GM19193 (cell line): ENCODE results near the gene NOL11.

Experiments
- POLR2A ChIP-seq: IDR thresholded peaks from 4 replicates; pipeline ENCODE4 v1.6.1; 2011; ENCODE audit not compliant: insufficient read depth, insufficient read length; ENCODE audit errors: extremely low read depth

NOL11 gene

DNA sequence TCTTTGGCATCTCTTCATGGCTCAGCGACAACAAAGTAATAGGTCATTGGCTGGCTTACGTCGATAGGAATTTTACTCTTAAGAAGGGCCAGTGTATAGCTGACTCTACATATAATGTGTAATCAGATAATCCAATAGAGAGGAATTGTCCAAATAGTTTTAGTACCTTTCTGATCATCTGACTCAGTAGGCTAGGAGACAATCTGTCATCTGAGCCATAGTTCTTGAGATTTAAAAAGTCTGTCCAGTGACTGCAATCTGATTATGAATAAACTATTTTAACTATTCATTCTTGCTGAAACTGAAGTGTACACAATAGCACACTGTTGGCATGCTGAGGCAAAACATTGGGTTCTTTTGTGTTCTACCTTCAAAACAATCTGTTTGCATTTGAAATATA, 21.4 kb upstream of the NOL11 start:
- TF ChIP-seq POLR2A, result no peak

DNA sequence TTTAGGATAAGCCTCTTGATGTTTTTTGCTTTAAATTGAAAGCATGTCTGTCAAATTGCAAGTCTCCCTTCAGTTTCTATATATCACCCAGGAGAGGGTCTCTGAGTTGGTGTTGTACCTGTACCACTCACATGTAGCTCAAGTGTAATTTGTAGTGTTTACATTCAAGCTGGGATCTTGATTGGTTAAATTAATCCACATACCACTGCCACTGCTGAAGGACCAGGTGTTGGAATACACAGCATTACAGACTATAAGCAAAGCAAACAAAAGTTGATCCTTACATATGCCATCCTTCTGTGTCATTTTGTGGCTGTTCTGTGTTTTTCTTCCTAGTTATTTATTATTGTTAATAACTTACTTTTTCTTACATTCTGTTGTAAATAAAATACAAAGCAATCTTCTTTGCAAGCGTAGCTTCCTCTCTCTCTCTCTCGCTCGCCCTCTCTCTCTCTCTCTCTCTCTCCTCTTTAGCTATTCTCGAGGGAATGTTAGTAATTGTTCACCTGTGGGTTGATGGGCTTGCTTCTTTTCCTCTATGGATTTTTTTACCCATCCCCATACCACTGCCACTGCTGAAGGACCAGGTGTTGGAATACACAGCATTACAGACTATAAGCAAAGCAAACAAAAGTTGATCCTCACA, 20.8 kb upstream of the NOL11 start:
- TF ChIP-seq POLR2A, result no peak

DNA sequence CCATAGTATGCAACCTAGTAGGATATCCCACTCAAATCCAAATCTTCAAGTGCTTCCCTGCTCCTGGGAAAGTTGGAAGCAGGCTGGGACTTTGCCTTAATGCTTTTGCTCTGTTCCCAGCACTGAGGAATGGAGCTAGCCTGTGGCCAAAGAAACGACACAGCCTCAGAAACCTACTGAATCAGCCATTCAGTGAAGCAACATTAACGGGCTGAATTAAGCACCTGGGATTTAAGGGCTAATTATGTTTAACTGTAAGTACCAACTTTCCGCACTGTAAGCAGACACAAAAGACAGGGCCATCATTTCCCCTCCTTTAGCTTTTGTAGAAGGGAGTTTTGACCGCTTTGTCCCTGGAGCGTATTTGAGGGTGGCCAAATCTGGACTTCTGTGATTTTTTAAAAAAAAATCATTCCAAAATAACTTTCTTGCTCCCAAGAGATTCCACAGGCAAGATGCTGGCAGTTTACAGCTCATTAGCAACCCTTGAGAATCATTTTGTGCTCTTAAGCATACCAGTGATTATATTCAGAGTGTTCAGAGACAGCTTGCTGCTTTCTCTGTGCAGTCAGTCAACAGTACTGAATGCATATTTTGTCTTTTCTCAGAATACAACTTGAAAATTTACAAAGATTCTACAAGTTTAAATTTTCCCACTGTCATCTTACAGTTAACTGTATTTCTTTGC, 17.6 kb upstream of the NOL11 start:
- TF ChIP-seq POLR2A, result no peak

DNA sequence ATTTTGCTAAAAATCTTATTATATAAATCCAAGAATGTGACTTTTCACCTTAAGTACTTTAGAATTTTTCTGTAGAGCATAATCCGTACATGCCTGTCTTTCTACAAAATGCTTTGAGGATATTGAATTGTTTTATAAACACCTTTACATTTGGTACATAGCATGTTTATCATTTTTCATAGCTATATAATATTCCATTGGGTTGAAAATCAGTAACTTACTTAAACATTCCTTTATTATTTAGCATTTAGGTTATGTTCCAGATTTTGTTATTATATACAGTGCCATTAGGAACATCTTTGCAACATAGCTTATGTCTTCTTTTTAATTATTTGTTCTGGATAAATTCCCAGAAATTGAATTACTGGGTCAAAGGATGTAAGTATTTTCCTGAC, 17.0 kb upstream of the NOL11 start:
- no peak for TF ChIP-seq POLR2A

DNA sequence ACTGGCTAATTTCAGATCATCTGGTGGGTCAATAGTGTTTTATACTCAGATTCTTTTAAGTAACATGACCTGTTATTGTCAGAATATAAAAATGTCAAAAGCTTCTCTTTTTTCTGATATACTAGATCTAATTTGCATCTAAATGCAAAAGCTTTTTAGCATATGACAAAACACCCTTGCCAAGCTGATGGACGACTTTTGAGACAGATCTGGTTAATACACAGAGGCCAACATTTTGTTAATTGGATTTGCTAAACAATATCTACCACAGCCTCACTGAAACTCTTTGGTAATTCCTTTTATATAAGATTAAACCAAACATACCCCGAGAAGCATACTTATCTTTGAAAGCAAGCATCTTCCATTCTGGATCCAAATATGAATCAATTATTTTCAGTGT, 10.3 kb upstream of the NOL11 start:
- no peak for TF ChIP-seq POLR2A

DNA sequence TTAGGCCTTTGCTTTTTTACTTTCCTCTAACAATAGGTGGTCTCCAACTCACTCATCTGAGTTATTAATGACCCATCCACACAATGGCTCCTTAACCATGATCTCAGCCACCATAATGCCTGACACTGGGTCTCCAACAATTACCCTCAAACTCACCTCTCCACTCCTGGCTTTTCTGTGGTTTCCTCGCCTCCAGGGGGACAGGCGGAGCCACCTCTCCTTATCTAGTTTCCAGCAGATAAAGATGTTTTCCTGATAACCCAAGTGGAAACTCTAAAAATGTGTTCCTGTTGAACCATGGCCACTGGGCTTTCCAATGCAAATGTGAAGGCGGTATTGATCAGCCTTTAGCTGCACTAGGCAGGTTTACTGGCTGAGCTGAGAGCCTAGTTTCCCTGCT, 9.4 kb upstream of the NOL11 start:
- TF ChIP-seq POLR2A, result no peak

DNA sequence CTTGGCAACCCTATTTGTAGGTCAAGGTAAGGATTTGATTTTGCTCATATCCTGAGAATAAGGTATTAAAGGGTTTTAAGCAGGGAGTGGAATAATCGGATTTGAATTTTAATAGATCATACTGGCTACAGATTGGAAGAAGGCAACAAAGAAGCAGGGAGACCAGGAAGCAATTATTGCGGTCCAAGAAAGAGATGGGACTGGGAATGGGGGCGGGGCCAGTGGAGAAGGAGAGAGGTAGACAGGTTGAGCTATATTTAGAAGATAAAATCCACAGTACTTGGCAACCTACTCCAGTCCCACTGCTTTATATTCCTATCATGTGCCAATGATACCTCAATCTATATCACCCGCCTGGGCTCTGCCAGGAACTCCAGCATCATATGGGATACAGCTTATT, 5.8 kb upstream of the NOL11 start:
- TF ChIP-seq POLR2A, result no peak

DNA sequence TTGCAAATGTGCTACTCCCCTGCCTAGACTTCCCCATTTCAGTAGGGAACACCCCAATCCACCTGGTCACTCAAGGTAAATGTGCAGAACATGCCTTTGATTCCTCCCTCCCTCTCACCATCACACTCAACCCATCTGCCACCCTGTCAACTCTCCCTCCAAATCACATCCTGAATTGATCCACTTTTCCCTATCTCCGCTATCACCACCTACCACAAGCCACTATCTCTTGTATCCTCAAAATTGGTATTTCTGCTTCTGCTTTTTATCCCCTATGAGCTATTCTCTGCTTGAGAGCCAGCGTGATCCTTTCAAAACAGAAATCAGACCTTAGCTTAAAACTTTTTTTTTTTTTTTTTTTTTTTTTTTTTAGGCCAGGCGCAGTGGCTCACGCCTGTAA, 5.4 kb upstream of the NOL11 start:
- TF ChIP-seq POLR2A, result no peak

DNA sequence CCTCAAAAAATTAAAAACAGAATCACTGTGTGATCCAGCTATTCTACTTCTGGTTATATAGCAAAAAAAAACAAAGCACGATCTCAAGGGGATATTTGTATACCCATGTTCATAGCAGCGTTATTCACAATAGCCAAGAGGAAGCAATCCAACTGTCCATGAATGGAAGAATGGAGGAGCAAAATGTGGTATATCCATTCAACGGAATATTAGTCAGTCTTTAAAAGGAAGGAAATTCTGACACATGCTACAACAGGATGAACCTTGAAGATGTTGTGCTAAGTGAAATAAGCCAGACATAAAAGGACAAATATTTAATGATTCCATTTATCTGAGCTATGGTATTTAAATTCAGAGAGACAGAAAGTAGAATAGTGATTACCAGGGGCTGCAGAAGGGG, 4.6 kb upstream of the NOL11 start:
- TF ChIP-seq POLR2A, result no peak

DNA sequence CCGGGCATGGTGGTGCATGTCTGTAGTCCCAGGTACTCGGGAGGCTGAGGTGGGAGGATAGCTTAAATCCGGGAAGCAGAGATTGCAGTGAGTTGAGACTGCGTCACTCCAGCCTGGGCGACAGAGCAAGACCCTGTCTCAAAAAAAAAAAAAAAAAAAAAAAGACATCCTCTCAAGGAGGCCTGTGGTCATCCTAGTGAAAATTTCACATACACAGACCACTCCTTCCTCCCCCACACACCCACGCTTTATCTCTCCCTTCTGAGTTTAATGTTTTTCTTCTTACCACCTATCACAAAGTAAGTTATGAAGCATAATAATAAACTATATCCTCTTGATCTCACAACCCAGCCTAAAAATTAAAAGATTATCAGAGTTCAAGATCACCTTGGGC, 1.3 kb upstream of the NOL11 start:
- TF ChIP-seq POLR2A, result no peak

DNA sequence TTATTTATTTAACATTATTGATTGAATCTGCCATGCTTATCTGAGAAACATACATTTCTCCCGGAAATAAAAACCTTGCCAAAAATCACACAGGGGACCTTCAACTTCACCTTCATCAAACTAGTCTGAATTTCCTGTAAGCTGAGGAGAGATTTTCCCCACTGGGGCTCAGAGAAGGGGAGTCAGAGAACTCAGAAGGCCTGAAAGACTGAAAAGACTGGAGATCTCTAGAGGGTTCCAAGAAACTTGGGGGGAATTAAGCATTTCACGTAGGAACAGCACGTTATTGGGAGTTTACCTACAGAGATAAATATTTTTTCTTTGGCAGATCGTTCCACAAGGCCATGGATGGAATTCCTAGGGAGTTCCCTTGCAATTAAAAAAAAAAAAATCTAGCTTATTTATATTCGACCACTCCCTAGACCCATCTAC, 528 bp upstream of the NOL11 start:
- TF ChIP-seq POLR2A, result no peak

DNA sequence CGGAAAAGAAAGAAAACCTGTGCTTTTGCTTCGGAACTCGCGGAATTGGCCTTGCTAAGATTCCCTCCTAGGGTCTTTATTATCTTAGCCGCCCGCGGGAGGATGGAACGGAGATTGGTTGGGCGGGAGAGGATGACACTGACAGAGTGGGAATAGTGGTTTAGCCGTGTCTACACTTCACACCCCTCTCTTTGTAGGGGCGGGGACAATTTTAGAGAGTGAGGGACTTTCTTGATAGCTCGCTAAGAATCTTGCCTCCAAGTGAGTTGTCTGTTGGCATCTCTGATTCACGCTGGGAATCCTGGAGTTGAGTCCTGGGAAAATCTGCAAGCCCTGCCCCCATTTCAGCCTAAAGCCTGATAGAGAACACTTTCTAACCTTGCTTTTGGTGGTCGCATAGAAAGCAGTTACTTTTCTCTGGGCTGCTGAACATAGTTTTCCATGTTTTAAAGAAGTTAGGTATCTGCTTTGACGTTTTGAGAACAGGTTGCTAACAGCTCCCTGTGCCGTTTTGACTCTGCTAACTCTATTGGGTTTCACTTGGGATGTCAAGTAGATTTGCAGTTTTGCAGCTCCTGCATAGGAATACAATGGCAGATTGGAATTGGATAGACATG, 697 bp downstream of the NOL11 start:
- no peak for TF ChIP-seq POLR2A

DNA sequence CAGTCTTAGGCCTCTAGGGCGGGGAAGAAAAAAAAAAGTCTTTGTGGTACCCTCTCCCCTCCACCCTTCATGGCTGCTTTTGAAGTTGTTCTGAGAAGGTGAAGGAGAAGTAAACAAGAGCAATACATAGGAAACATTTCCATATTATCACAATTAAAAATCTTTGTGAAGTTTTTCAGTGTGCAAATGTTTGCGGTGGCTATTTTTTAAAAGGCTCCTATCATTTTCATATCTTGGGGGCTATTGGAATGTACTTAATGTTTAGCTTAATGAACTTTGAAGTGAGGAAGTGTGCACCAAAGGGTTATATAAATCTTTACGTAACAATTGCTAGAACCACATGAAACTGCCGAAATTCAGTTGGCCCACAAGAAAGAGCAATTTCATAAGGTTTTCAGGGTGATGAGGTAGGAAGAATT, 7.6 kb downstream of the NOL11 start:
- no peak for TF ChIP-seq POLR2A

DNA sequence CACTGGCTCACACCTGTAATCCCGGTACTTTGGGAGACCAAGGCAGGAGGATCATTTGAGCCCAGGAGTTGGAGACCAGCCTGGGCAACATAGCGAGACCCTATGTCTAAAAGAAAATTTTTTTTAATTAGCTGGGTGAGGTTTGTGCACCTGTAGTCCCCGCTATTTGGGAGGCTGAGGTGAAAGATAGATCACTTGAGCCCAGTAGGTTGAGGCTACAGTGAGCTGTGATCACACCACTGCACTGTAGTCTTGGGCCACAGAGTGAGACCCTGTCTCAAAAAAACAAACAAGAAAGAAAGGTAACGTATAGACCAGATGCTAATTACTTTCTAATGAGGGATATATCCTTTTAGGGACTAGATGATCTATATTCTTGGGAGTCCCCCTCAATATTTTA, 8.1 kb downstream of the NOL11 start:
- TF ChIP-seq POLR2A, result no peak

DNA sequence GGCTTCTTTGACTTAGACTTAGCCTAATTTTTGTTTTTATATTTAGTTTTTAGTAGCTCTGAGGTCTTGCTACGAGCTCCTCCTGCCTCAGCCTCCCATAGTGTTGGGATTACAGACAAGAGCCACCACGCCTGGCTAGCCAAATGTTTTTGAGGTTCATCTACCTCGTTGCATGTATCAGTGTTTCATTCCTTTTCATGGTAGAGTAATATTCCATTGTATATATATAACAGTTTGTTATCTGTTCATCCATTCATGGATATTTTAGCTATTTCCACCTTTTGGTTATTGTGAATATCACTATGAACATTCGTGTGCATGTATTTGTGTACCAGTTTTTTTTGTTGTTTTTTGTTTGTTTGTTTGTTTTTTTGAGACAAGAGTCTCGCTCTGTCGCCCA, 12.2 kb downstream of the NOL11 start:
- TF ChIP-seq POLR2A, result no peak

DNA sequence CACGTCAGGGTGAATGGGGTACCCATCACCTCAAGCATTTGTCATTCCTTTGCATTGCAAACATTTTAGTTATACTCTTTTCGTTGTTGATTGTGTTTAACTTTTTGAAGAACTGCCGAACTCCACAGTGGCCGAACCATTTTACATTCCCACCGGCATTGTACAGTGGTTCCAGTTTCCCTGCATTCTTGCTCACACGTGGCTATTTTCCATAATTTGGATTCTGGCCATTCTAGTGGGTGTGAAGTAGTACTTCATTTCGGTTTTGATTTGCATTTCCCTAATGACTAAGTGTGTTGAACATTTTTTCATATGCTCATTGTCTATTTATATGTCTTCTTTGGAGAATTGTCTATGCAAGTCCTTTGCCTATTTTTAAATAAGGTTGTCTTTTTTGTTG, 13.0 kb downstream of the NOL11 start:
- TF ChIP-seq POLR2A, result no peak
